22Rv1 (cell line): Measurements from ENCODE around the gene PLA1A.

Experiments used
- H3K27ac ChIP-seq: fragments of 450-650 bp; 2 replicates; pipeline ENCODE4 v1.5.1; 2017
- CTCF ChIP-seq: fragments of 450-650 bp; IDR thresholded peaks from 2 replicates; pipeline ENCODE4 v1.5.1; 2017; ENCODE audit warnings: mild to moderate bottlenecking
- ZFX ChIP-seq: fragments of 450-650 bp; IDR thresholded peaks from 2 replicates; pipeline ENCODE4 v1.6.1; 2017; ENCODE audit warnings: antibody characterized with exemption, borderline replicate concordance

PLA1A gene

GRCh38 chr3:119631516-119631915 lies 33.8 kb downstream of the PLA1A start:
- TF ChIP-seq ZFX (no peak), CTCF (no peak)
- H3K27ac ChIP-seq = no peak overlapping the region

- H3K27ac ChIP-seq = no peak overlapping the region
- TF ChIP-seq ZFX = no peak
- no peak for TF ChIP-seq CTCF
These were observed 34.5 kb downstream of the PLA1A start for GRCh38 chr3:119632216-119632615.

GRCh38 chr3:119632829-119633228 lies 35.1 kb downstream of the PLA1A start:
- TF ChIP-seq ZFX = no peak
- no peak for TF ChIP-seq CTCF
- H3K27ac ChIP-seq = no peak overlapping the region

GRCh38 chr3:119635719-119636118 lies 38.0 kb downstream of the PLA1A start:
- no peak overlapping the region for H3K27ac ChIP-seq
- TF ChIP-seq ZFX = no peak
- no peak for TF ChIP-seq CTCF

GRCh38 chr3:119636249-119636648 lies 38.6 kb downstream of the PLA1A start:
- TF ChIP-seq ZFX (no peak), CTCF (no peak)
- H3K27ac ChIP-seq = no peak overlapping the region

- no peak for TF ChIP-seq ZFX
- TF ChIP-seq CTCF = no peak
- no peak overlapping the region for H3K27ac ChIP-seq
These were observed 39.4 kb downstream of the PLA1A start for GRCh38 chr3:119636891-119637611.

- no peak overlapping the region for H3K27ac ChIP-seq
- TF ChIP-seq ZFX (no peak), CTCF (no peak)
These were observed 40.2 kb downstream of the PLA1A start for GRCh38 chr3:119637679-119638477.
